IMR-90 (cell line): ENCODE results near the gene MMD2. TPM values are rescaled to one million over a fixed set of nuclear protein-coding genes. Genes with fewer than 3 reads are reported as not detected.

Experiments used
- ATAC-seq: fragments of 200-7000 bp; cut with Tn5 transposase; 2 replicates; pipeline ENCODE4 v1.9.1; 2020; ENCODE audit warnings: low read depth, mild to moderate bottlenecking, moderate library complexity
- BruUV-seq: library from RNA; stranded (reverse); fragments of 400-500 nt; replicated peaks from 2 replicates; lab custom pipeline; 2021; lab: Mats Ljungman, UMichigan
- CTCF ChIA-PET: fragments of 300-600 bp; formaldehyde crosslinking; extraction: SDS; loops from one replicate; lab custom pipeline; 2021; ENCODE audit warnings: antibody characterized with exemption; lab: Yijun Ruan, JAX
- POLR2A ChIA-PET: fragments of 300-600 bp; sonication (Branson Sonifier 250); formaldehyde crosslinking; loops from one replicate; lab custom pipeline; 2022; ENCODE audit warnings: antibody characterized with exemption; ENCODE audit not compliant: unreplicated experiment; lab: Charles Lee
- DNase-seq: peaks from one replicate; pipeline ENCODE4 v3.0.0; 2013
- H2AFZ ChIP-seq: replicated peaks from 2 replicates; pipeline ENCODE3; 2013; ENCODE audit warnings: low read length, mild to moderate bottlenecking; ENCODE audit not compliant: poor library complexity
- H2AK5ac ChIP-seq: 2 replicates; pipeline ENCODE4 v1.6.1; 2013; ENCODE audit warnings: low read depth, low read length, inconsistent platforms
- H2AK9ac ChIP-seq: replicated peaks from 2 replicates; pipeline ENCODE3; 2013; ENCODE audit warnings: mild to moderate bottlenecking, low read depth, low read length, moderate library complexity; ENCODE audit not compliant: poor library complexity
- H2BK120ac ChIP-seq: 2 replicates; pipeline ENCODE4 v1.6.1; 2013; ENCODE audit warnings: low read depth, low read length, inconsistent platforms
- H2BK15ac ChIP-seq: 3 replicates; pipeline ENCODE4 v1.6.1; 2013; ENCODE audit warnings: low read depth, low read length, inconsistent platforms
- H2BK20ac ChIP-seq: 2 replicates; pipeline ENCODE4 v1.6.1; 2013; ENCODE audit warnings: low read depth, mild to moderate bottlenecking, inconsistent platforms, low read length, moderate library complexity
- H2BK5ac ChIP-seq: 2 replicates; pipeline ENCODE4 v1.6.1; 2013; ENCODE audit warnings: mild to moderate bottlenecking, low read depth, low read length, inconsistent platforms; ENCODE audit not compliant: poor library complexity, severe bottlenecking
- H3K14ac ChIP-seq: replicated peaks from 2 replicates; pipeline ENCODE4 v1.6.1; 2013; ENCODE audit warnings: low read depth, low read length, inconsistent platforms
- H3K18ac ChIP-seq: 2 replicates; pipeline ENCODE4 v1.6.1; 2013; ENCODE audit warnings: low read depth, low read length, control low read depth
- H3K23ac ChIP-seq: 2 replicates; pipeline ENCODE4 v1.6.1; 2013; ENCODE audit warnings: low read depth, low read length, inconsistent platforms
- H3K27ac ChIP-seq: 2 replicates; pipeline ENCODE4 v1.5.1; 2013; ENCODE audit warnings: mild to moderate bottlenecking, control low read depth, low read length; ENCODE audit not compliant: insufficient read depth
- H3K27me3 ChIP-seq: 2 replicates; pipeline ENCODE4 v1.6.1; 2013; ENCODE audit warnings: low read length; ENCODE audit not compliant: control insufficient read depth, insufficient read depth
- H3K36me3 ChIP-seq: 2 replicates; pipeline ENCODE4 v1.6.1; 2013; ENCODE audit warnings: low read length, mixed read lengths; ENCODE audit not compliant: control insufficient read depth, insufficient read depth
- H3K4ac ChIP-seq: 2 replicates; pipeline ENCODE4 v1.6.1; 2013; ENCODE audit warnings: low read depth, low read length, inconsistent platforms
- H3K4me1 ChIP-seq: 2 replicates; pipeline ENCODE4 v1.6.1; 2013; ENCODE audit warnings: low read length, mixed read lengths; ENCODE audit not compliant: control insufficient read depth, insufficient read depth
- H3K4me2 ChIP-seq: 2 replicates; pipeline ENCODE4 v1.6.1; 2013; ENCODE audit warnings: low read depth, mild to moderate bottlenecking, control low read depth, low read length, moderate library complexity
- H3K4me3 ChIP-seq: 2 replicates; pipeline ENCODE4 v1.5.1; 2013; ENCODE audit warnings: low read depth, mild to moderate bottlenecking, control low read depth, low read length, moderate library complexity; ENCODE audit not compliant: insufficient read depth
- H3K56ac ChIP-seq: 2 replicates; pipeline ENCODE4 v1.6.1; 2013; ENCODE audit warnings: low read length, inconsistent platforms; ENCODE audit not compliant: insufficient read depth; ENCODE audit errors: extremely low read depth
- H3K79me1 ChIP-seq, 2 experiments: 2 replicates each; pipeline ENCODE4 v1.6.1; 2013; ENCODE audit warnings: low read length in 2 of 2, inconsistent platforms in 1 of 2, low read depth in 1 of 2
- H3K9ac ChIP-seq: 2 replicates; pipeline ENCODE4 v1.6.1; 2013; ENCODE audit warnings: low read depth, low read length, control low read depth
- H3K9me1 ChIP-seq: 2 replicates; pipeline ENCODE4 v1.6.1; 2013; ENCODE audit warnings: low read length, inconsistent platforms; ENCODE audit not compliant: insufficient read depth
- H3K9me3 ChIP-seq: 2 replicates; pipeline ENCODE4 v1.6.1; 2013; ENCODE audit warnings: low read length; ENCODE audit not compliant: control insufficient read depth, insufficient read depth
- H4K20me1 ChIP-seq: 2 replicates; pipeline ENCODE4 v1.6.1; 2013; ENCODE audit warnings: low read length, inconsistent platforms; ENCODE audit not compliant: insufficient read depth
- H4K5ac ChIP-seq: 2 replicates; pipeline ENCODE4 v1.6.1; 2013; ENCODE audit warnings: mild to moderate bottlenecking, low read depth, low read length, control low read depth
- H4K8ac ChIP-seq, 2 experiments: 2 replicates each; pipeline ENCODE4 v1.6.1; 2013; ENCODE audit warnings: low read depth in 2 of 2, low read length in 2 of 2, control low read depth in 1 of 2, inconsistent platforms in 1 of 2
- H4K91ac ChIP-seq: 2 replicates; pipeline ENCODE4 v1.6.1; 2013; ENCODE audit warnings: low read depth, low read length, inconsistent platforms; ENCODE audit not compliant: insufficient read depth
- BHLHE40 ChIP-seq: fragments of 150-350 bp; IDR thresholded peaks from 2 replicates; pipeline ENCODE4 v1.6.1; 2016; ENCODE audit warnings: mild to moderate bottlenecking, low read depth, low read length
- CTCF ChIP-seq: conservative IDR thresholded peaks from 2 replicates; pipeline ENCODE4 v1.5.1; 2012; ENCODE audit warnings: mild to moderate bottlenecking, low read depth, low read length, improper control_type of control experiment
- FOS ChIP-seq: fragments of 150-350 bp; IDR thresholded peaks from 2 replicates; pipeline ENCODE4 v1.6.1; 2016; ENCODE audit warnings: low read depth, low read length
- MAZ ChIP-seq: IDR thresholded peaks from 2 replicates; pipeline ENCODE4 v1.6.1; 2012; ENCODE audit warnings: low read depth, mild to moderate bottlenecking, low read length, improper control_type of control experiment, moderate library complexity, borderline replicate concordance
- MXI1 ChIP-seq: IDR thresholded peaks from 2 replicates; pipeline ENCODE4 v1.6.1; 2012; ENCODE audit warnings: low read depth, mild to moderate bottlenecking, low read length, moderate library complexity, borderline replicate concordance
- NFE2L2 ChIP-seq: fragments of 150-350 bp; IDR thresholded peaks from 2 replicates; pipeline ENCODE4 v1.6.1; 2016; ENCODE audit warnings: low read depth, mild to moderate bottlenecking, low read length
- RAD21 ChIP-seq: IDR thresholded peaks from 2 replicates; pipeline ENCODE4 v1.6.1; 2012; ENCODE audit warnings: low read length, improper control_type of control experiment
- RFX5 ChIP-seq: IDR thresholded peaks from 2 replicates; pipeline ENCODE4 v1.8.0; 2012; ENCODE audit warnings: low read depth, mild to moderate bottlenecking, low read length, moderate library complexity
- SMC3 ChIP-seq: fragments of 150-350 bp; IDR thresholded peaks from 2 replicates; pipeline ENCODE4 v1.6.1; 2016; ENCODE audit warnings: low read depth, mild to moderate bottlenecking, antibody characterized with exemption, low read length, moderate library complexity
- USF2 ChIP-seq: fragments of 150-350 bp; IDR thresholded peaks from 2 replicates; pipeline ENCODE4 v1.6.1; 2017; ENCODE audit warnings: mild to moderate bottlenecking, antibody characterized with exemption, low read length, low read depth
- WGBS, 2 experiments: methylation state at CpG; one replicate each; pipeline versions ENCODE4 v1.1.5 to v1.1.7; 2013; ENCODE audit warnings: missing lambda C conversion rate in 2 of 2; ENCODE audit not compliant: insufficient read length in 1 of 2; ENCODE audit errors: extremely low coverage in 2 of 2; 5-methylcytosine and 5-hydroxymethylcytosine counted together
- dilution Hi-C: fragments of 300-500 bp; cut with HindIII; formaldehyde crosslinking; loops from one replicate; pipeline ENCODE4 v1.14.3; 2018; ENCODE audit warnings: low sequenced_read_pairs; ENCODE audit not compliant: unreplicated experiment
- in situ Hi-C: fragments of 300-500 bp; cut with MboI; formaldehyde crosslinking; loops from 3 replicates; pipeline ENCODE4 v1.14.3; 2019; ENCODE audit warnings: low sequenced_read_pairs, inconsistent platforms, mixed read lengths
- intact Hi-C: fragments of 100-400 bp; cut with micrococcal nuclease; formaldehyde crosslinking; loops from 2 replicates; pipeline ENCODE4 v1.10.0; 2022
- polyA plus RNA-seq, 3 experiments: library from polyadenylated mRNA; depleted of rRNA; stranded (reverse); fragments of >200 nt; gene quantifications; 2 replicates each; pipeline ENCODE4 v1.2.3, GENCODE V29; 2012; ENCODE audit warnings: low replicate concordance in 1 of 3
- total RNA-seq: library from RNA; depleted of rRNA; stranded (reverse); fragments of >200 nt; gene quantifications from 2 replicates; pipeline ENCODE4 v1.2.3, GENCODE V29; 2012

MMD2 gene
- total and polyA plus RNA-seq, 2 of the 4 experiments (the other 2 are of a cell fraction) = not detected

GRCh38 chr7:4873071-4873944 lies 85.7 kb downstream of the MMD2 start:
- Histone ChIP-seq H3K27ac (no peak overlapping the region), H4K8ac (no peak overlapping the region), H3K9me3 (no peaks in the 10 kb centered on the region), H3K4ac (no peak overlapping the region), H3K9me1 (no peaks in the 10 kb centered on the region), H4K5ac (no peak overlapping the region), H3K4me3 (no peak overlapping the region), H4K91ac (no peak overlapping the region), H3K4me2 (no peak overlapping the region), H2AK5ac (no peak overlapping the region), H3K23ac (no peak overlapping the region), H2BK120ac (no peak overlapping the region), H3K4me1 (no peaks in the 10 kb centered on the region), H3K79me1 (no peaks in the 10 kb centered on the region), H2AFZ (no peak overlapping the region), H3K27me3 (no peaks in the 10 kb centered on the region; the same call in 1 of the 2 replicates), H3K36me3 (no peaks in the 10 kb centered on the region), H3K14ac (no peak overlapping the region), H4K20me1 (no peaks in the 10 kb centered on the region), H3K56ac (no peak overlapping the region), H2BK15ac (no peak overlapping the region), H2AK9ac (no peak overlapping the region), H3K18ac (no peak overlapping the region), H2BK5ac (no peak overlapping the region), H2BK20ac (no peak overlapping the region), H3K9ac (no peak overlapping the region)
- ATAC-seq = no peak
- CTCF ChIA-PET = no interaction called here
- no peak for DNase-seq
- TF ChIP-seq MXI1 = no peak
- TF ChIP-seq CTCF = no peak
- no peak for TF ChIP-seq RFX5
- TF ChIP-seq RAD21 = no peak
- no peak for TF ChIP-seq BHLHE40
- no peak for TF ChIP-seq FOS
- TF ChIP-seq USF2 = no peak
- no peak for TF ChIP-seq MAZ
- TF ChIP-seq NFE2L2 = no peak
- no peak for TF ChIP-seq SMC3
- WGBS, 2 experiments = 69% methylated on average over 4 of the region's 31 CpGs; no CpG with 5 or more reads in 1 of the 2 experiments
- dilution Hi-C loops = no loop called here
- intact Hi-C loops = no loop called here
- no TSS peak for BruUV-seq
- in situ Hi-C loops = no loop called here
- POLR2A ChIA-PET = no interaction called here
